HG02943 (cell line): ENCODE results near the gene SDSL.

Experiments
- ATAC-seq: cut with Tn5 transposase; IDR thresholded peaks from one replicate; pipeline ENCODE4 v1.9.1; 2021; ENCODE audit warnings: mild to moderate bottlenecking, low read depth, moderate library complexity; ENCODE audit not compliant: unreplicated experiment

Gene SDSL

DNA sequence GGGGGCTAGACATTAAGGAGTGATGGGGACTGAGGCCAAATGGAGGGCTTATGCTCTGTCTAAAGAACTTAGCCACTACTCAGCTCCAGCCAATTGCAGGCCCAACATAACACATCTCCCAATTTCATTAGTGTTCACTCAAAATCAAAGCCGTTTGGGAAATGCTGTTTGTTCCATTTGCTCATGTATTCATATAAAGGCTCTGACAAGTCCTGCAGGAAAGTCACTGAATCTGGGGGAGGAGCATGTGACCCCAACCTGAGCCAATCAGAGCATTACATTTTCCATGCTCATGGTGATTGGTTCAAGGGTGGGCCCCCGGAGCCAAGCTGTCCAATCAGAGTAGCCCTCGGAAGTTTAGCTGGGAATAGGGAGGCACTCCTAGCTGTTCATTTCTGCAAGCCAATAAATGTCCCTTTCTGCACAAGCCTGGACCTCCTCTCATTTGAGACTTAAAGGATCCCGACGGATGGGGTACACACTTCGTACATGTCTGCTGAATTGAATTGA, 20.9 kb downstream of the SDSL start:
- no peak for ATAC-seq

DNA sequence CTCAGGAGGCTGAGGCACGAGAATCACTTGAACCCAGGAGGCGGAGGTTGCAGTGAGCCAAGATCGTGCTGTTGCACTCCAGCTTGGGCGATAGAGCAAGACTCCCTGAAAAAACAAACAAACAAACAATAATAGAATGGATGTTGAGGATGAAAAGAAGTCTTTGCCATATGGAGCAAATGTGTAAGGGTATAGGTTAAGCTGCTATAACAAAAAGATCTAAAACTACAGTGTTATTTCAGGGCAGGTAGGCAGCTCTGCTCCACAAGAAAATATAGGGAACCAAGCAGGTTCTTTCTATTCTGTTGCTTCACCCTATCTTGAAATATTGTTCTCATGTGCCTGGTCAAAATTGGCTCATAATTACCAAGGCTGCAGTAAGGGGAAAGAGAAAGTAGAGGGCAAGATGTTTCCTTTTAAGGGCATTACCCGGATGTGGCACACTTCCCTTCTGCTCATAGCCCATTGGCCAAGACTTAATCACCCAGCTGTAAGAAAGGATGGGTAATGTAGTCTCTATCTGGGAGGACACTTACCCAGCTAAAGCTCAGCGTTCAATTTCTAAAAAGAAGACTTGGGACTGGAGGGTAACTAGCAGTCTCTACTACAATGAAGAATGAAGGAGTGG, 23.5 kb downstream of the SDSL start:
- ATAC-seq = no peak

DNA sequence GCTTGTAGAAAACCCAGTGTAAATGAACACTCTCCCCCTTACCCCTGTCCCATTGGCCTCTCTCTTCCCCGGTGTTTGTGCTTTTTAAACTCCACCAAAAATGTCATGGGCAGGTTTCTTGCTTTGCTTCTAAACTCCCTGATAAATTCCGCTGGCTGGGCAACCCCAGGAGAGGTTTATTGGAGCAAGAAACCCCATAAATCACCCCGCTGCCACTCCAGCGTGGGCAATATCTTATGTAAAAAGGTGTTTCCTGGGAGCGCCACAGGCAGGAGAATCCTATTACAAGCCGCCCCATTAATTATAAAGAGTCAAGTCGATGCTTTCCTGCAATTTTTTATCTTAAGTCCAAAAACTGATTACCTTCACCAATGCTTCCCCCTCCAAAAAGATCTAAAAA, 26.7 kb downstream of the SDSL start:
- no peak for ATAC-seq

DNA sequence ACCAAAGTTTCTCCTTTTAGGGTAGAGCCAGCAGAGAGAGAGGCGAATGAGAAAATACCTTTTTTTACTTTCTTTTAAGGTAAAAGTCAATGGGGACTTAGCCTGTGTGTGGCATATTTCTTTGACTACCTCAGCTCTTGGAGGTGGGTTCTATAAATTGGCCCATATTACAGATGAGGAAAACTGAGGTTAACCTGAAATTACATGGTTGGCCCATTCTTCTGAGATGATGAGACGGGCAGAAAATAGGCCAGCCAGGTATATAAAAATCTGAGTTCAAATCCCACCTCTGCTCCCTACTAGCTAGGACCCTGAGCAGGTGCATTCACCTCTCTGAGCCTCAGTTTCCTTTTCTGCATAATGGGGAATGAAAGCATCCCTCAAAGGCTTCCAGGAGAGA, 27.1 kb downstream of the SDSL start:
- no peak for ATAC-seq

DNA sequence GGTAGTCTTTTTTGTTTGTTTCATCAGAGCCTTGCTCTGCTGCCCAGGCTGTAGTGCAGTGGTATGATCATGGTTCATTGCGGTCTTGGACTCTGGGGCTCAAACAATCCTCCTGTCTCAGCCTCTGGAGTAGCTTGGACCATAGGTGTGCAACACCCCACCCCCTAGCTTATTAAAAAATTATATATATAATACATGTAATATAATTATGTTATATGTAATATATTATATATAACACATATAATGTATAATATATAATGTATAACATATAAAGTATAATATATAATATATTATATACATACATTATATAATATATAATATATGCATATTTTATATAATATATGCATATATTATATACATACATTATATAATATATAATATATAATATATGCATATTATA, 27.7 kb downstream of the SDSL start:
- ATAC-seq = no peak

DNA sequence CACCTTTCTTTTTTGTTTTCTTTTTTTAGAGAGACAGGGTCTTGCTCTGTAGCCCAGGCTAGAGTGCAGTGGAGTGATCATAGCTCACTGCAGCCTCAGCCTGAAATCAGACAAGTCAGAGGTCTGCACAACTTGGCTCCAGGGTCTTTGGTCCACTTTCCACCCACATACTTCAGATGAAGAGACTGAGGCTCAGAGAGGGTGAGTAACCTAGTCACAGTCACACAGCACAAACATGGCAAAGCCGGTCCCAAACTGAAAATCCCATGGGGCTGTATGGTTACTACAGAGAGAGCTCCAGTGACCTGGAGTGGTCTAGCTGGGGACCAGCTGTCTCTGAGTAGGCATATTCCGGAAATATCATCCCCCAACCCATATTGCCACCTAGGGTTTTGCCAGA, 30.3 kb downstream of the SDSL start:
- ATAC-seq = no peak

DNA sequence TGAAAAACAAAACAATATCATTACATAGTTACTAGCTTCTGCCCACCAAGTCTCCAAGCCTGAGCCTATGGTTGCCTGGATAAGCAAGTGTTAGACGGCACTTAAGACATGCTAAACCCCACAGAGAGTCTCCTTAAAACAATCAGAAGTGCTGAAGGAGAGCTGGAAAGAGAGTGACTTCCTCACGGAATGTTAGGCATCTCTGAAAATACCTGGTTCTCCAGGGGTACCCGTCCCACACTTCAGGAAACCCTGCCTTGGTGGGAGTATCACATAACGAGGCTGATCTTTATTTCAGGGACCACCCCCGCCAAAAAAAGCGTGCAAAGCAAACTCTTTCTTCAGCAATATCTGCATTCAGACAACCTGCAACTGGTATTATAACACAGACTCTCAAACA, 31.1 kb downstream of the SDSL start:
- ATAC-seq = no peak

DNA sequence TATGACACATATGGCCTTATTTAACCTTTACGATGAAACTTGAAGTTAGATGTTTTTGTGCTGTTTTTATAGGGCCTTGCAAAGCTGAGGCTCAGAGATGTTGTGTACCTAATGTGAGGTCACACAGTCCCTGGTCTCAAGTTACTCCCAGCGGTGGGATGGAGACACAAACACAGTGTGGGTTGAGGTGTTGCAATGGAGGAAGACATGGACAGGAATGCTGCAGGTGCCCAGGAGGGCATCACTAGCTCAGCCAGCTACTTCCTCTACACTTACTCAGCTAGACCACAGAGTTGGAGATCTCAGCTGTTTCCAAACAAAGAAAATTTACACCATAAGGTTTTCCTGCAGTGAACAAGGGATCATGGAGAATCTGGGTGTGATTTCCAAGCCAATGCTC, 34.0 kb downstream of the SDSL start:
- no peak for ATAC-seq

DNA sequence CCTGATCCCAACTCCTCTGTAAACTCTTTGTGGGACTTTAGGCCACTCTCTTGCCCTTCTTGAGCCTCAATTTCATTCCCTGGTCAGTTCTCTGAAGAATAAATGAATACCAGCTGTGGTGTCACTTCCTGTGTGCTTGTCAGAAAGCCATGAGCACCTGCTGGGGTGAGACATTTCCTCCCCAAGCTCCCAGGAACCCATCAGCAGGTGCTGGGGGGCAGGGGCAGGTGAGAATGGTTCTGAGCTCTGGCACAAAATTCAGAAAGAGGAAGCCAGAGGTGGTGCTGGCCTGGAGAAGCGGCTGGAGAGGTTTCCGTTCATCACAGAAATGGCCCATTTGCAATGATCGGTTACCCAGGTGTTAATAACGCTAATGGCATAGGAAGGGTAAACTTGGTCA, 34.6 kb downstream of the SDSL start:
- ATAC-seq = no peak

DNA sequence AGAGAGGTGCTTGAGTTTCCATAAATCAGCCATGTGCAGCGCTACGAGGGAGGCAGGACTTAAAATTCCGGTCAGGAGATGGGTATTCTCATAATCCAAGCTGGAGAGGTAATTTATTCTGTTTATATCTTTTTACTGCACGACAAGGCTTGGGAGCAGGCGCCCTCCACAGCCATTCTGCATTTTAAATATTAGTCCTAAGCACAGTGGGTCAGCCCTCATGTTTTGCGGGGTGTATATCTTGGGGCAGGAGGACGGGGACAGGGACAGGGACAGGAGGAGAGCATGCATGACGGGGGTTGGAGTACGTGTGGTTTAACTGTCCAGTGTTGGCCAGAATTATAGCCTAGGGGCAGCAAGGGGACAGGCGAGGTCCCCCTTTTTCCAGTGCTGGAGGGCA, 35.0 kb downstream of the SDSL start:
- ATAC-seq = no peak

DNA sequence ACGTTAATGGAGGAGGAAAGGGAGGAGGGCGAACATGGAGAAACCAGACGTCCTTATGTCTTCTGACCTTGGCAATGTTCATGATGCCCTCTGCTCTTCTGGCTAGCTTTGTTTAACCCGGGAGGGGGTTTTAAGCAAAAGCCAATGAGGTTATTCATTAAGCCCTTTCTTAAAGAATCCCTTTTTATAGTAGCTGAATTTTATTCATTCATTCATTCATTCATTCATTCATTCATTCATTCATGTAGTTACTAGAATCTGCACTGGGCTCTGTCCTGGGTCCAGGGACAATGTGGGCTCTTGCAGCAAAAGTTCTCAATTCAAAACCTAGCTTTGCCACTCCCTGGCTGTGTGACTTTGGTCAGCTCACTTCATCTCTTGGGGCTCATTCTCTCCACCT, 35.5 kb downstream of the SDSL start:
- no peak for ATAC-seq

DNA sequence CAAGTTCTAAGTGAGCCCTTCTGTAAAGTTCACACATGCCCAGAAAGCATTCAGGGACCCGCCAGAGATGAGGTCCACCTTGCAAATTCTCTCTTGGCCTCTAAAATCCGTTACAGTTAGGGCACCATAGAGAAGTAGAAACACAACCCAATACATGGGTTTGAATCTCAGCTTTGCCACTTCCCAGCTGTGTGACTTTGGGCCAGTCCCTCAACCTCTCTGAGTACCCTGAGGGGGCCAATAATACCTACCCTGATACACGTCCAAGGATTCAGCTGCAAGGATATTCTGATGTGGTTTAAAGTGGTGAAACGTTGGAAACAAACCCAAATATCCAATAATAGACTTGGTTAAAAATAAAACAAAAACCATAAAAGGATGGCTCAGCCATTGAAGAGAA, 37.8 kb downstream of the SDSL start:
- no peak for ATAC-seq

DNA sequence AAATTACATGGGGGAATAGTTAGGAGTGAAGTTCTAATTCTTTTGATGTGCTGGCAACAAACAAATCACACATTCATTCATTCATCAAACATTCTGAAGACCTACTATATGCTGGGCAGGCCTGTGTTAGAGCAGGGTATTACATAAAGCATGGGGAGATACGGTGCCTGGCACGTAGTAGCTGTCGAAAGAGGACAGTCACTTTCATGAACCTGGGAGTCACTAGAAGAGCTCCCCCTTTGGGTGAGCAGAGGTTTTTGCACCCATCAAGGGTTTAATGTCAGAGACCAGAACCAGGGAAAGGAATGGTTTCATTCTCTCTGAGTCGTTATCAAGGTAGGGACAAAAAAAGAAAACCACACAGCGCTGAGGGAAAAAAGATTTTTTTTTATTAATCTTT, 39.5 kb downstream of the SDSL start:
- ATAC-seq = no peak

DNA sequence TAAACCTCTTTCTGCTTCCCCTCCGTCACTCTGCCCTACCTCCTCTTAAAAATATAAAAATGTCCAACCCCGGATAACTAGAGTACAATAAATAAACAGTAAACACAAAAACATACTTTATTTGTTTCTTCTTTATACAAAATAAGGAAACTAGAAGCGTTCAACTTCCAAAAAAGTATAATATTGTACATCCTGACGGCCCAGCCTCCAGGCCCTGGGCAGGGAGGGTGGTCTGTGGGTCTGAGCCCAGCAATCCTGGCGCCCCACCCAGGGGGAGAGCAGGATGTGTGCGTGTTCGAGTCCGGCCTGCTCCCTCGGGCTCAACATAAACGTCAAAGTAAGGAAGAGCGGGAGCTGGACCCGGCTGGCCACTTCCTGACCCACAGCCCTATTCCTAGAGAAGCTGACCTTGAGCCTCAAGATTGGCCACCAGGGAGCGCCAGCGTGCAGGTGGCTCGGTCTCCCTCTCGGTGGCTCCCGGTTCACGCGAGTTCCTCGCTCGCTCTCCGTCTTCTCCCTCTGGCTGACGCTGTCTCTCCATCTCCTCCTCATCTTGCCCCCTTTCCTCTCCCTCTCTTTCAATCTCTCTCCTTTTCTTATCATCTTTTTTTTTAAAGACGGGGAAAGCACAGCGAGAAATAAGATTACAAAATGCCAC, 40.1 kb downstream of the SDSL start:
- ATAC-seq = no peak

DNA sequence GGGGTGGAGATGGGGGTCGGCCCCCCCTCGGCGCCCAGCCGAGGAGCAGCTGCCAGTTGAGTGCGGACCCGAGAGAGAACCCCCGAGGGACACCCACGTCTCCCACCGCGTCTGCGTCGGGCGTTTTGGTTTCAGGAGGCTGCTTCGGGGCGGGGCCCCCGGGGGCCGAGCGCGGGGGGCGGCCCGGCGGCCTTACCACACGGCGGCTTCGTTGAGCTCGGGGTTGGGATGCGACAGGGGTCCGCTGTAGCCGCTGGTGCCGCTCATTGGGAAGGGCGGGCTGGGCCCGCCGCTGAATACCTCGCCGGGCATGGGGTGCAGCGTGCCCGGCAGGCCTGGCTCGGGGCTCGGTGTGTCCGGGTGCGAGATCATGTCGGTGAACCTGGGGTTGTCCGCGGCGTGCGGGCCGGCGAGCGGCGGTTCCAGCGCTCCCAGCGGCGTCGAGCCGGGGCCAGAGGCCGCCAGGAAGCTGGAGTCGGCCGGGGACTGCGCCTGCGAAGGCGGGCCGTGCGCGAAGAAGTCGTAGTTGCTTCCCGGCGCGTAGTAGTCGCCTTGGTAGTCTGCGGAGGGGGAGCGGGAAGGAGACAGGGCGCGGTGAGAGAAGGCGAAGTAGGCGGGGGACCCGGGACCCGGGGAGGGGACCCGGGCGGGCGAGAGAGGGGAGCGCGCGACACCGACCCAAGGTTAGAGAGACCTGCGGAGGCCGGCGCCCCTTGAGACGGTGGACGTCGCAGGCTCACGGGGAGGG, 41.0 kb downstream of the SDSL start:
- no peak for ATAC-seq

DNA sequence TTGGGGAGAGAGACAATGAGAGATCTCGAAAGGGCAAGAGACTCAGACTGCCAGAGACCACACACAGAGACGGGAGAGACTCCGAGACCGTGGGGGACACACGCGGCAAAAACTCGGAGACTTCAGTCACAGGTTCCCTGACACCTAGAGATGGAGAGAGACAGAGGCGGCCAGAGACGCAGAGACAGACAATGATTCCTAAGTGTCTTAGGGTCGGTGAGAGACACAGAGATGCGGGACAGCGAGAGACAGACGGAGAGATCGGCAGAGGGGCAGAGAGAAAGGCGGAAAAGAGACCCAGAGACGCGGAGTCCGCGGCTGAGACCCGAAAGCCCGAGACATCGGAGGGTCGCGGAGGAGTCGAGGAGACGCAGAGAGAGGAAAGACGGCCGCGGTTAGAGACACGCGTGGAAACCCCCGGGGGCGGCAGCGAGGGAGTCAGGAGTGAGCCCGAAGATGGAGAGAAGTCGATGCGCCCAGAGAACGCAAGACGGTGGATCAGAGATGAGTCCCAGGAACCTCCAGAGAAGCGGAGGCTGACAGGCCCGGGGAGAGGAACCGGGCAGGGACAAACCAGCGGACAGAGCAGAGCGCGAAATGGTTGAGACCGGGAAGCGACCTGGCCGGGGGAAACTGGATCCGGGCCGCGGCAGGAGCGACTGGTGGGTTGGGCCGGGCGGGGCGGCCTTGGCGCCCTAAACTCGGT, 41.7 kb downstream of the SDSL start:
- no peak for ATAC-seq

DNA sequence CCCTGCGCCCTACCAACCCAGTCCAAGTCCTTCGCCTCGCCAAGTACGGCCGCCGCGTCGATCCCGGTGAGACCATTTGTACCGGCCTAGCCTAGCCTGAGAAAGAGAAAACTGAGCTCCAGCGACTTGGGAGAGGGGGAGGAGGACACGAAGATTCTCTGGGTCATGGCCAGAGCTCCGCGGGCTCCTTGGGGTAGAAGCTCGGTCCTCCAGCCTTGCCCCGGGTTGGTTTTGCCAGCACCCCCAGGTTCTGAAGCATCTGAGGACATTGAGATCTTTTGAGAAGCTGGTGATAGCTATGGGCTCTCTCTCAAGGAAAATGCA, 42.2 kb downstream of the SDSL start:
- ATAC-seq = no peak

DNA sequence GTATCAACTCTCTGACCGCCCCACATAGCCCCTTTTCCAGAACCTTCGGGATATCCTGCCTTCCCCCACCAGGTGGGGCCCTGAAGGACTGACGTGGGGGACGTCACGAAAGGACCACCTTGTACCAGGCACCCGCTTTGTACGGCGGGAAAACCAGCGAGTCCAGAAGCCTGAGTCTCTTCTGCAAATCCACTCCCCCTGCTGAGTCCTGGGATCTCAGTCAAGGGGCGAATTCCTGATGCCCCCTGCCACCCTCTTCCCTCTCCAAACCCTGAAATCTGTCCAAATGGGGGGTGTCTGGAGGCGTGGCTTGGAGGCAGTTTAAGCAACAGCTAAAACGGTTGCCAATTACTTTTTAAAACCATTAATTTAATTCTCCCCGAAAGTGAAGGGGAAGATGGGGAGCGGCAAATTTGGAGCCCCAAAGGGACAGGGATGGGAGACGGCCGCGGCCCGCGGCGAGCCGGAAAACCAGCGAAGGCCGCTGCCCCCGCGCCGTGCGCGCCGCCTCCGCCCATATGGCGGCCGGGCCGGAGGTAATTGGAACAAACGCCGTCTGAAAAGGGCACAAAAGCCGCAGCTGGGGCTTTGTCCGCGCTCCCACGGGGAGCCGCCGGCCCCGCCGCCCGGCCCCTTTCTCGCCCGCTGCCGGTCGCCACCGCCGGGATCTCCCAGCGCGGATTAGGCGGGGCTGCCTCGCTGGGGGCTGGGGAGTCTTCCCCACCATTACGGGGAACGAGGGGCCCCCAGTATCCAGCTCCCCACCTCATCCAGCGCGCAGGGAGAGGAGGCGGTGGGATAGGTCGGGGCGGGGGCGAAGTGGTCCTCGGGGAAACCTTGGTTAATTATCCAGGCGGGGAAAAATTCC, 42.9 kb downstream of the SDSL start:
- no peak for ATAC-seq

DNA sequence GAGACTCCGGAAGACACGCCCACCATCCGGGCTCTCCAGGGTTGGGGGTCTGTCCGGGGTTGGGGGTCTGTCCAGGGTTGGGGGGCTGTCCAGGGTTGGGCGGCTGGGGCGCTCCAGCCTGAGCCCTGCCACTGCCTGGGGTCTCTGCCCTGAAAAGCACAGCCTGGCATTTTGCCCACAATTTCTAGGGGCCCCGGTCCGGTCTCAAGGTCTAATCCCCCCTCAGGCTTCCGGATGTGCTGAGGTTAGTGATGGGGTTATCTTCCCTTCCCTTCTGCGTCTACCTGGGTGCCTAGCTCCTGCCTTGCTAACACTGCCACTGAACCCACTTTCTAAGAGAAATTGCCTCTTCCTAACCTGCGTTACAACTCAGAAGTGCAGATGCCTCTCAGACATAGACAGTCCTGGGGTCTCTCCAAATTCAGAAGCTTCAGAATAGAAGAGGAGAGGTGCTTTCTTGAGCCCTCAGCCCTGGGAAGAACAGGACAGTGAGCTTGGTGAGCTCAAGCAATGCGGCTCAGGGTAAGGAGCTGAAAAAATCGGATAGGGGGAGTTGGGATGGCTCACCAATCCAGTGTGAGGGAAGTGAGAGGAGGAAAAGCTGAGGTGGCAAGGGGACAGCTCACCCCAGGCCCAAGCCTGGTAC, 43.8 kb downstream of the SDSL start:
- ATAC-seq = no peak
